Keratinocyte (primary cell): Measurements from ENCODE around the gene JSRP1. TPM values are rescaled to one million over a fixed set of nuclear protein-coding genes. Genes with fewer than 3 reads are reported as not detected.

Experiments used
- DNase-seq: peaks from one replicate; pipeline ENCODE4 v3.0.0-alpha.2; 2011; ENCODE audit warnings: low read depth, missing footprints, low spot score
- FAIRE-seq: peaks from 2 replicates; lab custom pipeline; 2011; peaks lifted over from hg19 to GRCh38; lab: Jason Lieb, UNC
- H2AFZ ChIP-seq: 2 replicates; pipeline ENCODE4 v1.6.0; 2012; ENCODE audit warnings: low read length, control low read depth, inconsistent platforms; ENCODE audit not compliant: control insufficient read depth
- H3K27ac ChIP-seq: 2 replicates; pipeline ENCODE4 v1.5.1; 2011; ENCODE audit warnings: low read length; ENCODE audit not compliant: control insufficient read depth, insufficient read depth
- H3K27me3 ChIP-seq: 3 replicates; pipeline ENCODE4 v1.6.0; 2011; ENCODE audit warnings: low read length; ENCODE audit not compliant: control insufficient read depth, insufficient read depth; ENCODE audit errors: extremely low read depth
- H3K36me3 ChIP-seq, 2 experiments: 2 replicates in 1 of 2; 3 replicates in 1 of 2; pipeline ENCODE4 v1.5.1; 2011; ENCODE audit warnings: low read length in 2 of 2, mild to moderate bottlenecking in 1 of 2; ENCODE audit not compliant: control insufficient read depth in 2 of 2, insufficient read depth in 2 of 2; ENCODE audit errors: extremely low read depth in 1 of 2
- H3K4me1 ChIP-seq: 3 replicates; pipeline ENCODE4 v1.5.1; 2011; ENCODE audit warnings: low read length; ENCODE audit not compliant: control insufficient read depth, insufficient read depth; ENCODE audit errors: extremely low read depth
- H3K4me2 ChIP-seq: 3 replicates; pipeline ENCODE4 v1.6.0; 2011; ENCODE audit warnings: low read depth, low read length; ENCODE audit not compliant: control insufficient read depth, insufficient read depth; ENCODE audit errors: extremely low read depth
- H3K4me3 ChIP-seq, 3 experiments: fragments of 200-600 bp in 1 of 3; sonication (generic) in 1 of 3; 2 replicates in 2 of 3; 3 replicates in 1 of 3; pipeline ENCODE4 v1.5.1; 2011 to 2016; ENCODE audit warnings: low read length in 3 of 3, mild to moderate bottlenecking in 3 of 3, control low read depth in 2 of 3, inconsistent platforms in 1 of 3, low read depth in 1 of 3, mixed read lengths in 1 of 3, mixed run types in 1 of 3, moderate library complexity in 1 of 3; ENCODE audit not compliant: control insufficient read depth in 2 of 3, insufficient read depth in 2 of 3; ENCODE audit errors: extremely low read depth in 1 of 3
- H3K79me2 ChIP-seq: 2 replicates; pipeline ENCODE4 v1.6.0; 2012; ENCODE audit warnings: low read length; ENCODE audit not compliant: control insufficient read depth, insufficient read depth
- H3K9ac ChIP-seq: 3 replicates; pipeline ENCODE4 v1.6.0; 2011; ENCODE audit warnings: low read length; ENCODE audit not compliant: control insufficient read depth, insufficient read depth; ENCODE audit errors: extremely low read depth
- H3K9me1 ChIP-seq: 3 replicates; pipeline ENCODE4 v1.6.0; 2011; ENCODE audit warnings: low read length; ENCODE audit not compliant: control insufficient read depth, insufficient read depth; ENCODE audit errors: extremely low read depth
- H3K9me3 ChIP-seq: 2 replicates; pipeline ENCODE4 v1.5.1; 2012; ENCODE audit warnings: low read depth, low read length; ENCODE audit not compliant: control insufficient read depth
- H4K20me1 ChIP-seq: 3 replicates; pipeline ENCODE4 v1.6.0; 2011; ENCODE audit warnings: low read length; ENCODE audit not compliant: control insufficient read depth, insufficient read depth; ENCODE audit errors: extremely low read depth
- EZH2 ChIP-seq: IDR thresholded peaks from one replicate; pipeline ENCODE4 v1.6.1; 2012; ENCODE audit warnings: inconsistent platforms, mild to moderate bottlenecking, low read length, moderate library complexity
- dilution Hi-C: fragments of 300-500 bp; cut with MboI; formaldehyde crosslinking; loops from one replicate; pipeline ENCODE4 v1.7.0; 2020; ENCODE audit warnings: low sequenced_read_pairs; ENCODE audit not compliant: extremely low pct_ligation_motif_present
- polyA plus RNA-seq, 5 experiments: library from polyadenylated mRNA; depleted of rRNA in 3 of 5; stranded (reverse) in 3 of 5; stranded (forward) in 1 of 5; unstranded in 1 of 5; fragments of >200 nt; gene quantifications; 1 replicate in 1 of 5; 2 replicates in 3 of 5; 3 replicates in 1 of 5; pipeline versions ENCODE4 v1.2.1 to v1.2.3, GENCODE V29; 2011 to 2012; ENCODE audit warnings: missing spikeins in 2 of 5, low read depth in 1 of 5, low replicate concordance in 1 of 5
- TF ChIP-seq, protein P1 (sequence below), 3 experiments: IDR thresholded peaks in 1 of 3; conservative IDR thresholded peaks in 1 of 3; optimal IDR thresholded peaks in 1 of 3; 2 replicates in 2 of 3; 3 replicates in 1 of 3; pipeline versions ENCODE3 to v1.5.1; 2011; ENCODE audit warnings: low read length in 3 of 3, mild to moderate bottlenecking in 3 of 3, moderate library complexity in 2 of 3, control low read depth in 1 of 3, inconsistent platforms in 1 of 3; ENCODE audit not compliant: insufficient read depth in 2 of 3; ENCODE audit errors: extremely low read depth in 1 of 3

Gene JSRP1
- polyA plus RNA-seq, 1 donor (not counting 4 experiments of a cell fraction or from before 2014, with no cell fraction given) = not detected

- H4K20me1 ChIP-seq = peaks cover 33% of the 10 kb centered on the region
- no peak overlapping the region for H2AFZ ChIP-seq
- peak overlapping the region; percentile 65 to 99 (median 76) for H3K4me3 ChIP-seq
- no peaks in the 10 kb centered on the region for H3K9me1 ChIP-seq
- H3K9me3 ChIP-seq = no peaks in the 10 kb centered on the region
- H3K27ac ChIP-seq = peak overlapping the region; percentile 75
- H3K27me3 ChIP-seq = no peaks in the 10 kb centered on the region
- peak; percentile 56 for FAIRE-seq
- H3K36me3 ChIP-seq = peaks cover 11 to 16% of the 10 kb centered on the region in 2 experiments
- H3K4me2 ChIP-seq = peak overlapping the region; percentile 92
- peaks cover 44% of the 10 kb centered on the region for H3K79me2 ChIP-seq
- H3K4me1 ChIP-seq = peaks cover 18% of the 10 kb centered on the region
- DNase-seq = no peak
- peak overlapping the region; percentile 93 for H3K9ac ChIP-seq
- TF ChIP-seq, protein P1, sequence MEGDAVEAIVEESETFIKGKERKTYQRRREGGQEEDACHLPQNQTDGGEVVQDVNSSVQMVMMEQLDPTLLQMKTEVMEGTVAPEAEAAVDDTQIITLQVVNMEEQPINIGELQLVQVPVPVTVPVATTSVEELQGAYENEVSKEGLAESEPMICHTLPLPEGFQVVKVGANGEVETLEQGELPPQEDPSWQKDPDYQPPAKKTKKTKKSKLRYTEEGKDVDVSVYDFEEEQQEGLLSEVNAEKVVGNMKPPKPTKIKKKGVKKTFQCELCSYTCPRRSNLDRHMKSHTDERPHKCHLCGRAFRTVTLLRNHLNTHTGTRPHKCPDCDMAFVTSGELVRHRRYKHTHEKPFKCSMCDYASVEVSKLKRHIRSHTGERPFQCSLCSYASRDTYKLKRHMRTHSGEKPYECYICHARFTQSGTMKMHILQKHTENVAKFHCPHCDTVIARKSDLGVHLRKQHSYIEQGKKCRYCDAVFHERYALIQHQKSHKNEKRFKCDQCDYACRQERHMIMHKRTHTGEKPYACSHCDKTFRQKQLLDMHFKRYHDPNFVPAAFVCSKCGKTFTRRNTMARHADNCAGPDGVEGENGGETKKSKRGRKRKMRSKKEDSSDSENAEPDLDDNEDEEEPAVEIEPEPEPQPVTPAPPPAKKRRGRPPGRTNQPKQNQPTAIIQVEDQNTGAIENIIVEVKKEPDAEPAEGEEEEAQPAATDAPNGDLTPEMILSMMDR (optimal IDR thresholded peaks at IDR 0.05 in 1 of 3, IDR thresholded peaks at IDR 0.05 in 1 of 3, conservative IDR thresholded peaks at IDR 0.05 in 1 of 3; ENCODE audit: extremely low read depth in 1 of 3, insufficient read depth in 2 of 3, low read length in 3 of 3) = no peak
- no peak for TF ChIP-seq EZH2
- dilution Hi-C loops = no loop called here
Observed at GRCh38 chr19:2271234-2272103, 15.3 kb upstream of the JSRP1 start.

GRCh38 chr19:2270423-2271233 lies 14.4 kb upstream of the JSRP1 start:
- H3K4me3 ChIP-seq = peak overlapping the region; percentile 89 to 99 (median 93)
- H3K9me3 ChIP-seq = no peaks in the 10 kb centered on the region
- peaks cover 33% of the 10 kb centered on the region for H4K20me1 ChIP-seq
- H3K79me2 ChIP-seq = peaks cover 44% of the 10 kb centered on the region
- H2AFZ ChIP-seq = no peak overlapping the region
- H3K4me1 ChIP-seq = peaks cover 18% of the 10 kb centered on the region
- TF ChIP-seq EZH2 = no peak
- TF ChIP-seq, protein P1 (optimal IDR thresholded peaks at IDR 0.05 in 1 of 3, IDR thresholded peaks at IDR 0.05 in 1 of 3, conservative IDR thresholded peaks at IDR 0.05 in 1 of 3; ENCODE audit: extremely low read depth in 1 of 3, insufficient read depth in 2 of 3, low read length in 3 of 3) = no peak
- peaks cover 11 to 16% of the 10 kb centered on the region in 2 experiments for H3K36me3 ChIP-seq
- peak overlapping the region; percentile 93 for H3K9ac ChIP-seq
- H3K9me1 ChIP-seq = no peaks in the 10 kb centered on the region
- FAIRE-seq = no peak
- no peaks in the 10 kb centered on the region for H3K27me3 ChIP-seq
- peak overlapping the region; percentile 79 for H3K27ac ChIP-seq
- dilution Hi-C loops = no loop called here
- peak overlapping the region; percentile 92 for H3K4me2 ChIP-seq
- no peak for DNase-seq
